Loucy (cell line): ENCODE data around the gene METTL13.

Source experiments
- H2AFZ ChIP-seq: fragments of 200-600 bp; sonication (generic); 2 replicates; pipeline ENCODE4 v1.6.0; 2016; ENCODE audit warnings: antibody characterized with exemption, mild to moderate bottlenecking, low read length, moderate library complexity
- H3F3A ChIP-seq: fragments of 200-600 bp; 2 replicates; pipeline ENCODE4 v1.6.0; 2016; ENCODE audit warnings: antibody characterized with exemption, low read depth, mild to moderate bottlenecking
- H3K27me3 ChIP-seq: fragments of 200-600 bp; sonication (generic); 2 replicates; pipeline ENCODE4 v1.6.1; 2014; ENCODE audit warnings: low read length, mild to moderate bottlenecking; ENCODE audit not compliant: insufficient read depth, poor library complexity, severe bottlenecking
- H3K36me3 ChIP-seq: fragments of 200-600 bp; sonication (generic); 2 replicates; pipeline ENCODE4 v1.6.1; 2016; ENCODE audit warnings: low read length; ENCODE audit not compliant: insufficient read depth
- H3K4me1 ChIP-seq: fragments of 200-600 bp; sonication (generic); 2 replicates; pipeline ENCODE4 v1.5.1; 2014; ENCODE audit warnings: low read length, mild to moderate bottlenecking; ENCODE audit not compliant: insufficient read depth, poor library complexity, severe bottlenecking
- H3K4me2 ChIP-seq: fragments of 200-600 bp; sonication (generic); 2 replicates; pipeline ENCODE4 v1.6.0; 2014; ENCODE audit warnings: antibody characterized with exemption, low read length, low read depth, mild to moderate bottlenecking; ENCODE audit not compliant: poor library complexity, severe bottlenecking
- H3K4me3 ChIP-seq: fragments of 200-600 bp; sonication (generic); 2 replicates; pipeline ENCODE4 v1.5.1; 2014; ENCODE audit warnings: low read length, mild to moderate bottlenecking, mixed read lengths; ENCODE audit not compliant: poor library complexity, severe bottlenecking
- H3K79me2 ChIP-seq: fragments of 200-600 bp; sonication (generic); 2 replicates; pipeline ENCODE4 v1.6.1; 2014; ENCODE audit warnings: low read length; ENCODE audit not compliant: insufficient read depth
- H3K9ac ChIP-seq: fragments of 200-600 bp; sonication (generic); 2 replicates; pipeline ENCODE4 v1.6.0; 2014; ENCODE audit warnings: mild to moderate bottlenecking, low read depth, low read length, moderate library complexity; ENCODE audit not compliant: poor library complexity, severe bottlenecking
- H3K9me2 ChIP-seq: fragments of 200-600 bp; sonication (generic); replicated peaks from 2 replicates; pipeline ENCODE4 v1.6.1; 2016; ENCODE audit warnings: low read depth, low read length, mixed read lengths
- H3K9me3 ChIP-seq: fragments of 200-600 bp; sonication (generic); 2 replicates; pipeline ENCODE4 v1.6.1; 2014; ENCODE audit warnings: mild to moderate bottlenecking, antibody characterized with exemption, low read length, low read depth; ENCODE audit not compliant: insufficient read depth
- H4K20me1 ChIP-seq: fragments of 200-600 bp; sonication (generic); 2 replicates; pipeline ENCODE4 v1.6.0; 2014; ENCODE audit warnings: antibody characterized with exemption, low read length, mild to moderate bottlenecking; ENCODE audit not compliant: insufficient read depth, poor library complexity, severe bottlenecking
- CTCF ChIP-seq: fragments of 200-600 bp; sonication (generic); conservative IDR thresholded peaks from 2 replicates; pipeline ENCODE4 v1.5.1; 2014; ENCODE audit warnings: mild to moderate bottlenecking, antibody characterized with exemption, low read length
- EZH2phosphoT487 ChIP-seq: fragments of 200-600 bp; IDR thresholded peaks from 2 replicates; pipeline ENCODE4 v1.6.1; 2018; ENCODE audit warnings: antibody characterized with exemption, mild to moderate bottlenecking, moderate library complexity, borderline replicate concordance

Gene METTL13

GRCh38 chr1:171803045-171803444 is 21.6 kb downstream of the METTL13 start:
- peaks cover 3% of the 10 kb centered on the region for H3K4me1 ChIP-seq
- H3K4me3 ChIP-seq = no peak overlapping the region
- H3F3A ChIP-seq = no peaks in the 10 kb centered on the region
- no peak for TF ChIP-seq CTCF
- no peak for TF ChIP-seq EZH2phosphoT487
- no peaks in the 10 kb centered on the region for H3K79me2 ChIP-seq
- H2AFZ ChIP-seq = no peak overlapping the region
- no peaks in the 10 kb centered on the region for H3K9me2 ChIP-seq
- H3K9me3 ChIP-seq = no peaks in the 10 kb centered on the region
- H3K36me3 ChIP-seq = peaks cover 4% of the 10 kb centered on the region; the same call in 1 of the 2 replicates
- no peak overlapping the region for H3K4me2 ChIP-seq
- no peak overlapping the region for H3K9ac ChIP-seq
- no peaks in the 10 kb centered on the region for H4K20me1 ChIP-seq
- H3K27me3 ChIP-seq = no peaks in the 10 kb centered on the region

- no peak for TF ChIP-seq EZH2phosphoT487
- TF ChIP-seq CTCF = no peak
- Histone ChIP-seq H3F3A (no peaks in the 10 kb centered on the region), H3K4me1 (peaks cover 3% of the 10 kb centered on the region), H3K4me2 (no peak overlapping the region), H3K9me3 (no peaks in the 10 kb centered on the region), H3K36me3 (no peaks in the 10 kb centered on the region; the same call in 1 of the 2 replicates), H3K79me2 (no peaks in the 10 kb centered on the region), H3K9ac (no peak overlapping the region), H4K20me1 (no peaks in the 10 kb centered on the region), H3K9me2 (no peaks in the 10 kb centered on the region), H3K27me3 (no peaks in the 10 kb centered on the region), H3K4me3 (no peak overlapping the region), H2AFZ (no peak overlapping the region)
These were observed 22.1 kb downstream of the METTL13 start for GRCh38 chr1:171803461-171804022.

GRCh38 chr1:171805395-171806115 is 24.1 kb downstream of the METTL13 start:
- Histone ChIP-seq H3K4me1 (peaks cover 3% of the 10 kb centered on the region), H4K20me1 (no peaks in the 10 kb centered on the region), H3K4me3 (no peak overlapping the region), H3K9me2 (no peaks in the 10 kb centered on the region), H3K9me3 (no peaks in the 10 kb centered on the region), H3K79me2 (no peaks in the 10 kb centered on the region), H3K27me3 (no peaks in the 10 kb centered on the region), H3K4me2 (no peak overlapping the region), H3K9ac (no peak overlapping the region), H3K36me3 (no peaks in the 10 kb centered on the region; the same call in 1 of the 2 replicates), H2AFZ (no peak overlapping the region), H3F3A (no peaks in the 10 kb centered on the region)
- TF ChIP-seq EZH2phosphoT487 (no peak), CTCF (no peak)
